ENCODE data around the gene SEPTIN7. TPM values are rescaled to one million over a fixed set of nuclear protein-coding genes. Genes with fewer than 3 reads are reported as not detected.

SEPTIN7 gene
- total RNA-seq (2022): 173 and 187 TPM in 2 replicates
- Bru-seq, nascent RNA: percentile 89 among the genes with signal in this experiment
- percentile 85 among the genes with signal in this experiment for BruChase-seq, experiment 1, labeled RNA remaining after a 6-hour chase
- BruChase-seq, experiment 2, labeled RNA remaining after a 2-hour chase: percentile 83 among the genes with signal in this experiment
- long read RNA-seq, full-length matches to known transcripts: 408 of 513 reads
- long read RNA-seq, partial matches to known transcripts: 26 of 513 reads
- long read RNA-seq, other reads (novel, unspliced or antisense): 79 of 513 reads

GRCh38 chr7:35800718-35801391, at the start of gene SEPTIN7:
Gene SEPTIN7 (plus strand): TSS chr7:35801057. CDS start chr7:35801210, 153 bp downstream.
- POLR2A ChIA-PET: interaction anchor here (0.6 to 5.9 kb wide), 40 partner anchors 10 to 591 kb away, joined by 3 to 113 read pairs (median 4); partner anchors contain the start of gene HERPUD2

GRCh38 chr7:35752742-35753141, 48.1 kb upstream of the SEPTIN7 start:
- no TSS peak for BruUV-seq (replicated peaks)
- Mint-ChIP-seq H3K36me3 (ENCODE audit: insufficient read depth, unreplicated experiment) (no peaks in the 10 kb centered on the region), H3K27me3 (ENCODE audit: insufficient read depth, unreplicated experiment) (no peaks in the 10 kb centered on the region), H3K4me3 (ENCODE audit: unreplicated experiment) (no peak overlapping the region), H3K4me1 (ENCODE audit: insufficient read depth, unreplicated experiment) (no peaks in the 10 kb centered on the region), H3K27ac (ENCODE audit: low read depth, unreplicated experiment) (no peak overlapping the region), H3K9me3 (ENCODE audit: unreplicated experiment) (no peaks in the 10 kb centered on the region)
- no peak for DNase-seq (ENCODE audit: unreplicated experiment)
- ChIA-PET POLR2A (no interaction called here), CTCF (interaction anchor here (0.6 kb wide), 2 partner anchors 164 to 353 kb away, joined by 3 to 4 read pairs; no protein-coding TSS in a partner anchor)
- intact Hi-C loops (cut with micrococcal nuclease): no loop called here
- TF ChIP-seq CTCF (IDR thresholded peaks at IDR 0.05; ENCODE audit: unreplicated experiment): no peak

More at GRCh38 chr7:35800718-35801391, at the start of gene SEPTIN7:
- no TSS peak for BruUV-seq (replicated peaks)
- no peaks in the 10 kb centered on the region for H3K9me3 Mint-ChIP-seq (ENCODE audit: unreplicated experiment)
- DNase-seq (ENCODE audit: unreplicated experiment): peak; percentile 98
- H3K36me3 Mint-ChIP-seq (ENCODE audit: insufficient read depth, unreplicated experiment): no peaks in the 10 kb centered on the region
- H3K4me1 Mint-ChIP-seq (ENCODE audit: insufficient read depth, unreplicated experiment): peaks cover 10% of the 10 kb centered on the region
- H3K4me3 Mint-ChIP-seq (ENCODE audit: unreplicated experiment): peak within 1 kb of the TSS; percentile 97
- intact Hi-C loops (cut with micrococcal nuclease): loop anchor here (2.0 to 5.0 kb wide), 3 partner anchors 41 to 109 kb away; no protein-coding TSS in a partner anchor
- peak within 1 kb of the TSS; percentile 97 for H3K27ac Mint-ChIP-seq (ENCODE audit: low read depth, unreplicated experiment)
- no peaks in the 10 kb centered on the region for H3K27me3 Mint-ChIP-seq (ENCODE audit: insufficient read depth, unreplicated experiment)
- no peak for TF ChIP-seq CTCF (IDR thresholded peaks at IDR 0.05; ENCODE audit: unreplicated experiment)
- CTCF ChIA-PET: interaction anchor here (0.6 to 3.7 kb wide), 19 partner anchors 9 to 721 kb away, joined by 3 to 27 read pairs (median 4); no protein-coding TSS in a partner anchor

GRCh38 chr7:35753761-35754603, 46.9 kb upstream of the SEPTIN7 start:
- H3K9me3 Mint-ChIP-seq (ENCODE audit: unreplicated experiment): no peaks in the 10 kb centered on the region
- intact Hi-C loops (cut with micrococcal nuclease): no loop called here
- no peak overlapping the region for H3K27ac Mint-ChIP-seq (ENCODE audit: low read depth, unreplicated experiment)
- H3K4me3 Mint-ChIP-seq (ENCODE audit: unreplicated experiment): no peak overlapping the region
- H3K4me1 Mint-ChIP-seq (ENCODE audit: insufficient read depth, unreplicated experiment): no peaks in the 10 kb centered on the region
- no peaks in the 10 kb centered on the region for H3K27me3 Mint-ChIP-seq (ENCODE audit: insufficient read depth, unreplicated experiment)
- no TSS peak for BruUV-seq (replicated peaks)
- CTCF ChIA-PET: interaction anchor here (1.0 kb wide), 1 partner anchor 153 kb away, joined by 3 read pairs; no protein-coding TSS in a partner anchor
- no peak for TF ChIP-seq CTCF (IDR thresholded peaks at IDR 0.05; ENCODE audit: unreplicated experiment)
- H3K36me3 Mint-ChIP-seq (ENCODE audit: insufficient read depth, unreplicated experiment): no peaks in the 10 kb centered on the region
- POLR2A ChIA-PET: no interaction called here
- no peak for DNase-seq (ENCODE audit: unreplicated experiment)

All from MCF 10A (cell line).